HEK293 (cell line): ENCODE data around the gene EIF3M.

ENCODE experiments used
- CTCF ChIA-PET: fragments of 350-600 bp; formaldehyde crosslinking; extraction: SDS; loops from one replicate; lab custom pipeline; 2021; ENCODE audit warnings: antibody characterized with exemption; lab: Yijun Ruan, JAX
- POLR2A ChIA-PET: fragments of 300-600 bp; formaldehyde crosslinking; extraction: SDS; loops from one replicate; lab custom pipeline; 2020; ENCODE audit warnings: antibody characterized with exemption, inconsistent platforms; lab: Yijun Ruan, JAX
- H3K27ac ChIP-seq: fragments of 200-500 bp; sonication (Bioruptor generic); 2 replicates; pipeline ENCODE4 v1.5.1; 2014; ENCODE audit warnings: low read depth, low read length, control low read depth, inconsistent platforms; ENCODE audit errors: extremely low read depth
- H3K36me3 ChIP-seq, 2 experiments: fragments of 200-500 bp in 1 of 2; sonication (Bioruptor generic) in 1 of 2; 1 replicate in 1 of 2; 2 replicates in 1 of 2; pipeline ENCODE4 v1.5.1; 2014 to 2017; ENCODE audit warnings: inconsistent platforms in 2 of 2, low read length in 2 of 2; ENCODE audit not compliant: control insufficient read depth in 2 of 2, insufficient read depth in 1 of 2
- H3K4me1 ChIP-seq: fragments of 200-500 bp; sonication (Bioruptor generic); 2 replicates; pipeline ENCODE4 v1.5.1; 2014; ENCODE audit warnings: mild to moderate bottlenecking, low read length, inconsistent platforms; ENCODE audit not compliant: control insufficient read depth, insufficient read depth
- H3K4me3 ChIP-seq: 2 replicates; pipeline ENCODE4 v1.5.1; 2011; ENCODE audit warnings: low read depth, mild to moderate bottlenecking, control low read depth, low read length, moderate library complexity
- H3K9me3 ChIP-seq: fragments of 200-500 bp; sonication (Bioruptor generic); 2 replicates; pipeline ENCODE4 v1.5.1; 2014; ENCODE audit warnings: low read depth, low read length, inconsistent platforms; ENCODE audit not compliant: control insufficient read depth, insufficient read depth
- WT1 ChIP-seq: fragments of 450-650 bp; formaldehyde crosslinking; IDR thresholded peaks from 2 replicates; pipeline ENCODE4 v1.5.1; 2016; ENCODE audit warnings: missing biosample characterization, missing genetic modification characterization
- ZNF239 ChIP-seq: fragments of 450-650 bp; formaldehyde crosslinking; IDR thresholded peaks from 2 replicates; pipeline ENCODE4 v1.5.1; 2016; ENCODE audit warnings: missing biosample characterization, missing genetic modification characterization
- ZNF292 ChIP-seq: fragments of 450-650 bp; formaldehyde crosslinking; IDR thresholded peaks from 2 replicates; pipeline ENCODE4 v1.5.1; 2016; ENCODE audit warnings: low read depth, missing biosample characterization, missing genetic modification characterization, borderline replicate concordance
- ZNF324 ChIP-seq: fragments of 450-650 bp; formaldehyde crosslinking; IDR thresholded peaks from 2 replicates; pipeline ENCODE4 v1.5.1; 2016; ENCODE audit warnings: missing biosample characterization, missing genetic modification characterization
- ZNF354C ChIP-seq: fragments of 450-650 bp; formaldehyde crosslinking; IDR thresholded peaks from 2 replicates; pipeline ENCODE4 v1.5.1; 2016; ENCODE audit warnings: missing biosample characterization, missing genetic modification characterization, low read depth, borderline replicate concordance
- ZNF514 ChIP-seq: fragments of 450-650 bp; formaldehyde crosslinking; IDR thresholded peaks from 2 replicates; pipeline ENCODE4 v1.5.1; 2016; ENCODE audit warnings: missing biosample characterization, missing genetic modification characterization
- ZNF623 ChIP-seq: fragments of 450-650 bp; formaldehyde crosslinking; IDR thresholded peaks from 2 replicates; pipeline ENCODE4 v1.5.1; 2016; ENCODE audit warnings: missing biosample characterization, missing genetic modification characterization
- ZNF747 ChIP-seq: fragments of 450-650 bp; formaldehyde crosslinking; IDR thresholded peaks from 2 replicates; pipeline ENCODE4 v1.5.1; 2016; ENCODE audit warnings: missing biosample characterization, missing genetic modification characterization
- ZNF777 ChIP-seq: fragments of 450-650 bp; formaldehyde crosslinking; IDR thresholded peaks from 2 replicates; pipeline ENCODE4 v1.5.1; 2017; ENCODE audit warnings: missing biosample characterization, missing genetic modification characterization, borderline replicate concordance
- ZSCAN30 ChIP-seq: fragments of 450-650 bp; IDR thresholded peaks from 2 replicates; pipeline ENCODE4 v1.5.1; 2018; ENCODE audit warnings: missing biosample characterization, mild to moderate bottlenecking, missing genetic modification characterization, moderate library complexity
- TF ChIP-seq, protein P1 (sequence below): fragments of 450-650 bp; formaldehyde crosslinking; IDR thresholded peaks from 2 replicates; pipeline ENCODE4; 2016; ENCODE audit warnings: missing biosample characterization, missing genetic modification characterization
- TF ChIP-seq, protein P2 (sequence below): fragments of 450-650 bp; formaldehyde crosslinking; IDR thresholded peaks from 2 replicates; pipeline ENCODE4 v1.5.1; 2016; ENCODE audit warnings: missing biosample characterization, missing genetic modification characterization
- TF ChIP-seq, protein P3 (sequence below): fragments of 450-650 bp; formaldehyde crosslinking; conservative IDR thresholded peaks from 2 replicates; pipeline ENCODE4 v1.5.1; 2016; ENCODE audit warnings: low read depth, missing biosample characterization, missing genetic modification characterization
- TF ChIP-seq, protein P4 (sequence below): fragments of 450-650 bp; IDR thresholded peaks from 2 replicates; pipeline ENCODE4 v1.5.1; 2018; ENCODE audit warnings: missing biosample characterization, mild to moderate bottlenecking, missing genetic modification characterization
- TF ChIP-seq, protein P5 (sequence below): fragments of 450-650 bp; formaldehyde crosslinking; IDR thresholded peaks from 2 replicates; pipeline ENCODE4 v1.5.1; 2017; ENCODE audit warnings: missing biosample characterization, mild to moderate bottlenecking, missing genetic modification characterization, moderate library complexity

The EIF3M gene

DNA sequence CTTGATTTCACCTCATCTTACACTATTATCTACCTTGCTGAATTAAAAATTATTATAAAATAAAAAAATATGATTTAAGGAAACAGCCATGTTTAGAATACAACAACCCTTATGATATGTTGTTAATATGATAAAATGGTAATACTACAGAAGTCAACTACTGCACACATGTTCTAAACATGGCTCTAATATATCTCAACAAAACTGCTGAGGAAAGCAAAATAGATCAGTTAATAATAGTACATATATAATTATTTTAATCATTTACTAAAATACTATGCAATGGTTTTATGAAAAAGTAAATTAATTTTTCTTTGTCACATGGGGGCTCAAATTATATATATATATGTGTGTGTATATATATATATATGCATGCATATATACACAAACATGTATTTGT lies 57.7 kb downstream of the EIF3M start:
- no peak overlapping the region for H3K4me3 ChIP-seq
- POLR2A ChIA-PET, result no interaction called here
- CTCF ChIA-PET, result interaction anchor here (0.6 kb wide), 1 partner anchor 8 kb away, joined by 3 read pairs; no protein-coding TSS in a partner anchor
- no peak for TF ChIP-seq ZNF324 (tag by site-specific recombination)
- TF ChIP-seq ZNF239, result no peak
- TF ChIP-seq, protein P1, sequence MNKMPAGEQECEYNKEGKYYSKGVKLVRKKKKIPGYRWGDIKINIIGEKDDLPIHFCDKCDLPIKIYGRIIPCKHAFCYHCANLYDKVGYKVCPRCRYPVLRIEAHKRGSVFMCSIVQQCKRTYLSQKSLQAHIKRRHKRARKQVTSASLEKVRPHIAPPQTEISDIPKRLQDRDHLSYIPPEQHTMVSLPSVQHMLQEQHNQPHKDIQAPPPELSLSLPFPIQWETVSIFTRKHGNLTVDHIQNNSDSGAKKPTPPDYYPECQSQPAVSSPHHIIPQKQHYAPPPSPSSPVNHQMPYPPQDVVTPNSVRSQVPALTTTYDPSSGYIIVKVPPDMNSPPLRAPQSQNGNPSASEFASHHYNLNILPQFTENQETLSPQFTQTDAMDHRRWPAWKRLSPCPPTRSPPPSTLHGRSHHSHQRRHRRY (tag by site-specific recombination), result no peak
- TF ChIP-seq WT1 (tag by site-specific recombination), result no peak
- TF ChIP-seq ZNF747, result no peak
- TF ChIP-seq ZNF514 (tag by site-specific recombination), result no peak
- TF ChIP-seq, protein P2, sequence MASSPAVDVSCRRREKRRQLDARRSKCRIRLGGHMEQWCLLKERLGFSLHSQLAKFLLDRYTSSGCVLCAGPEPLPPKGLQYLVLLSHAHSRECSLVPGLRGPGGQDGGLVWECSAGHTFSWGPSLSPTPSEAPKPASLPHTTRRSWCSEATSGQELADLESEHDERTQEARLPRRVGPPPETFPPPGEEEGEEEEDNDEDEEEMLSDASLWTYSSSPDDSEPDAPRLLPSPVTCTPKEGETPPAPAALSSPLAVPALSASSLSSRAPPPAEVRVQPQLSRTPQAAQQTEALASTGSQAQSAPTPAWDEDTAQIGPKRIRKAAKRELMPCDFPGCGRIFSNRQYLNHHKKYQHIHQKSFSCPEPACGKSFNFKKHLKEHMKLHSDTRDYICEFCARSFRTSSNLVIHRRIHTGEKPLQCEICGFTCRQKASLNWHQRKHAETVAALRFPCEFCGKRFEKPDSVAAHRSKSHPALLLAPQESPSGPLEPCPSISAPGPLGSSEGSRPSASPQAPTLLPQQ (tag by site-specific recombination), result no peak
- TF ChIP-seq ZSCAN30, result no peak
- TF ChIP-seq, protein P3, sequence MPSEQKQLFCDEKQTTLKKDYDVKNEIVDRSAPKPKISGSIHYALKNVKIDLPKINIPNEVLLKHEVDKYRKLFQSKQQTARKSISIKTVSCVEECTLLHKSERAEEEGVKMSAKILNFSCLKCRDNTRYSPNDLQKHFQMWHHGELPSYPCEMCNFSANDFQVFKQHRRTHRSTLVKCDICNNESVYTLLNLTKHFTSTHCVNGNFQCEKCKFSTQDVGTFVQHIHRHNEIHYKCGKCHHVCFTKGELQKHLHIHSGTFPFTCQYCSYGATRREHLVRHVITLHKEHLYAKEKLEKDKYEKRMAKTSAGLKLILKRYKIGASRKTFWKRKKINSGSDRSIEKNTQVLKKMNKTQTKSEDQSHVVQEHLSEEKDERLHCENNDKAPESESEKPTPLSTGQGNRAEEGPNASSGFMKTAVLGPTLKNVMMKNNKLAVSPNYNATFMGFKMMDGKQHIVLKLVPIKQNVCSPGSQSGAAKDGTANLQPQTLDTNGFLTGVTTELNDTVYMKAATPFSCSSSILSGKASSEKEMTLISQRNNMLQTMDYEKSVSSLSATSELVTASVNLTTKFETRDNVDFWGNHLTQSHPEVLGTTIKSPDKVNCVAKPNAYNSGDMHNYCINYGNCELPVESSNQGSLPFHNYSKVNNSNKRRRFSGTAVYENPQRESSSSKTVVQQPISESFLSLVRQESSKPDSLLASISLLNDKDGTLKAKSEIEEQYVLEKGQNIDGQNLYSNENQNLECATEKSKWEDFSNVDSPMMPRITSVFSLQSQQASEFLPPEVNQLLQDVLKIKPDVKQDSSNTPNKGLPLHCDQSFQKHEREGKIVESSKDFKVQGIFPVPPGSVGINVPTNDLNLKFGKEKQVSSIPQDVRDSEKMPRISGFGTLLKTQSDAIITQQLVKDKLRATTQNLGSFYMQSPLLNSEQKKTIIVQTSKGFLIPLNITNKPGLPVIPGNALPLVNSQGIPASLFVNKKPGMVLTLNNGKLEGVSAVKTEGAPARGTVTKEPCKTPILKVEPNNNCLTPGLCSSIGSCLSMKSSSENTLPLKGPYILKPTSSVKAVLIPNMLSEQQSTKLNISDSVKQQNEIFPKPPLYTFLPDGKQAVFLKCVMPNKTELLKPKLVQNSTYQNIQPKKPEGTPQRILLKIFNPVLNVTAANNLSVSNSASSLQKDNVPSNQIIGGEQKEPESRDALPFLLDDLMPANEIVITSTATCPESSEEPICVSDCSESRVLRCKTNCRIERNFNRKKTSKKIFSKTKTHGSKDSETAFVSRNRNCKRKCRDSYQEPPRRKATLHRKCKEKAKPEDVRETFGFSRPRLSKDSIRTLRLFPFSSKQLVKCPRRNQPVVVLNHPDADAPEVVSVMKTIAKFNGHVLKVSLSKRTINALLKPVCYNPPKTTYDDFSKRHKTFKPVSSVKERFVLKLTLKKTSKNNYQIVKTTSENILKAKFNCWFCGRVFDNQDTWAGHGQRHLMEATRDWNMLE (tag by site-specific recombination), result no peak
- H3K4me1 ChIP-seq, result no peaks in the 10 kb centered on the region
- no peaks in the 10 kb centered on the region for H3K9me3 ChIP-seq
- H3K36me3 ChIP-seq, result no peaks in the 10 kb centered on the region
- no peak overlapping the region for H3K27ac ChIP-seq

DNA sequence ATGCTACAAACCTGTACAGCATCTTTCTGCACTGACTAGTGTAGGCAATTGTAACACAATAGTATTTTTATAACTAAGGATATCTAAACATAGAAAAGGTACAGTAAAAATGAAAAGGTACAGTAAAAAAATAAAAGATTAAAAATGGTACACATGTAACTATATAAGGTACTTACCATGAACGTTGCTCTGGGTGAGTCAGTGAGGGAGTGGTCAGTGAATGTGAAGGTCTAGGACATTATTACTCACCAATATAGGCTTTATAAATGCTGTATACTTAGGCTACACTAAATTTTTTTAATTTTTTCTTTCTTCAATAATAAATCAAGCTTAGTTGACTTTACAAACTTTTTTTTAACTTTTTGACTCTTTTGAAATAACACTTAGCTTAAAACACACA lies 59.9 kb downstream of the EIF3M start:
- H3K36me3 ChIP-seq, result no peaks in the 10 kb centered on the region
- H3K4me1 ChIP-seq, result no peaks in the 10 kb centered on the region
- no peak for TF ChIP-seq WT1 (tag by site-specific recombination)
- no peak for TF ChIP-seq ZNF292 (tag by site-specific recombination)
- TF ChIP-seq, protein P4, sequence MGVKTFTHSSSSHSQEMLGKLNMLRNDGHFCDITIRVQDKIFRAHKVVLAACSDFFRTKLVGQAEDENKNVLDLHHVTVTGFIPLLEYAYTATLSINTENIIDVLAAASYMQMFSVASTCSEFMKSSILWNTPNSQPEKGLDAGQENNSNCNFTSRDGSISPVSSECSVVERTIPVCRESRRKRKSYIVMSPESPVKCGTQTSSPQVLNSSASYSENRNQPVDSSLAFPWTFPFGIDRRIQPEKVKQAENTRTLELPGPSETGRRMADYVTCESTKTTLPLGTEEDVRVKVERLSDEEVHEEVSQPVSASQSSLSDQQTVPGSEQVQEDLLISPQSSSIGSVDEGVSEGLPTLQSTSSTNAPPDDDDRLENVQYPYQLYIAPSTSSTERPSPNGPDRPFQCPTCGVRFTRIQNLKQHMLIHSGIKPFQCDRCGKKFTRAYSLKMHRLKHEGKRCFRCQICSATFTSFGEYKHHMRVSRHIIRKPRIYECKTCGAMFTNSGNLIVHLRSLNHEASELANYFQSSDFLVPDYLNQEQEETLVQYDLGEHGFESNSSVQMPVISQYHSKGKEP (tag by site-specific recombination), result no peak
- TF ChIP-seq, protein P5, sequence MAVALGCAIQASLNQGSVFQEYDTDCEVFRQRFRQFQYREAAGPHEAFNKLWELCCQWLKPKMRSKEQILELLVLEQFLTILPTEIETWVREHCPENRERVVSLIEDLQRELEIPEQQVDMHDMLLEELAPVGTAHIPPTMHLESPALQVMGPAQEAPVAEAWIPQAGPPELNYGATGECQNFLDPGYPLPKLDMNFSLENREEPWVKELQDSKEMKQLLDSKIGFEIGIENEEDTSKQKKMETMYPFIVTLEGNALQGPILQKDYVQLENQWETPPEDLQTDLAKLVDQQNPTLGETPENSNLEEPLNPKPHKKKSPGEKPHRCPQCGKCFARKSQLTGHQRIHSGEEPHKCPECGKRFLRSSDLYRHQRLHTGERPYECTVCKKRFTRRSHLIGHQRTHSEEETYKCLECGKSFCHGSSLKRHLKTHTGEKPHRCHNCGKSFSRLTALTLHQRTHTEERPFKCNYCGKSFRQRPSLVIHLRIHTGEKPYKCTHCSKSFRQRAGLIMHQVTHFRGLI (tag by site-specific recombination), result no peak
- no peak for TF ChIP-seq ZNF623 (tag by site-specific recombination)
- TF ChIP-seq ZNF777 (tag by site-specific recombination), result no peak
- TF ChIP-seq ZNF354C (tag by site-specific recombination), result no peak
- ChIA-PET CTCF (interaction anchor here (0.6 to 0.9 kb wide), 2 partner anchors 33 to 54 kb away, joined by 3 read pairs; no protein-coding TSS in a partner anchor), POLR2A (no interaction called here)
- H3K27ac ChIP-seq, result no peak overlapping the region
- H3K9me3 ChIP-seq, result no peaks in the 10 kb centered on the region
- H3K4me3 ChIP-seq, result no peak overlapping the region
